K562 (cell line): ENCODE results near the gene TCF12.

Experiments used
- CBFB ChIP-seq: sonication (generic); formaldehyde crosslinking; IDR thresholded peaks from 2 replicates; pipeline ENCODE4 v1.4.0; 2020; ENCODE audit warnings: mild to moderate bottlenecking, missing genetic modification reagents
- EP300 ChIP-seq: IDR thresholded peaks from 2 replicates; pipeline ENCODE4 v1.6.1; 2012; ENCODE audit warnings: low read length, improper control_type of control experiment
- FOXK2 ChIP-seq, 2 experiments: fragments of 450-650 bp; IDR thresholded peaks in 1 of 2; conservative IDR thresholded peaks in 1 of 2; 2 replicates each; pipeline ENCODE4 v1.6.1; 2016; ENCODE audit warnings: low read depth in 2 of 2, mild to moderate bottlenecking in 1 of 2
- HNRNPH1 ChIP-seq: fragments of 200-400 bp; formaldehyde crosslinking; optimal IDR thresholded peaks from 2 replicates; pipeline ENCODE3; 2017; ENCODE audit warnings: low read depth, mild to moderate bottlenecking, low read length, moderate library complexity
- ZNF655 ChIP-seq: fragments of 250-450 bp; sonication (Bioruptor Pico); IDR thresholded peaks from 2 replicates; pipeline ENCODE4 v1.5.0; 2021

GRCh38 chr15:57112178-57112577 lies 193.7 kb downstream of the TCF12 start:
- TF ChIP-seq ZNF655 (CRISPR knock-in tag) (no peak), EP300 (no peak), HNRNPH1 (no peak), CBFB (CRISPR knock-in tag) (no peak), FOXK2 (conservative IDR thresholded peaks at IDR 0.05 in 1 of 2, IDR thresholded peaks at IDR 0.05 in 1 of 2; ENCODE audit: low read depth in 2 of 2) (no peak)
